GM18517 (cell line): ENCODE measurements around the gene PIN1.

Experiments
- ATAC-seq: cut with Tn5 transposase; IDR thresholded peaks from one replicate; pipeline ENCODE4 v1.9.1; 2021; ENCODE audit warnings: mild to moderate bottlenecking, moderate library complexity; ENCODE audit not compliant: unreplicated experiment

Gene PIN1

GRCh38 chr19:9883231-9883758, 48.2 kb downstream of the PIN1 start:
- ATAC-seq = no peak

GRCh38 chr19:9883764-9884163, 48.6 kb downstream of the PIN1 start:
- no peak for ATAC-seq

GRCh38 chr19:9885077-9885552, 50.0 kb downstream of the PIN1 start:
- ATAC-seq = no peak

GRCh38 chr19:9891609-9892373, 56.7 kb downstream of the PIN1 start:
- ATAC-seq = no peak
